IPS-18a (cell line): ENCODE measurements around the gene CLDN9.

Experiments
- H3K27ac ChIP-seq: one replicate; pipeline ENCODE4 v1.5.1; 2013; ENCODE audit warnings: low read length
- H3K27me3 ChIP-seq: one replicate; pipeline ENCODE4 v1.6.1; 2013; ENCODE audit warnings: mild to moderate bottlenecking, low read length; ENCODE audit not compliant: control insufficient read depth, insufficient read depth
- H3K36me3 ChIP-seq: one replicate; pipeline ENCODE4 v1.6.1; 2013; ENCODE audit warnings: low read depth, low read length; ENCODE audit not compliant: control insufficient read depth
- H3K4me1 ChIP-seq: one replicate; pipeline ENCODE4 v1.6.1; 2013; ENCODE audit warnings: low read depth, low read length; ENCODE audit not compliant: control insufficient read depth
- H3K4me3 ChIP-seq: one replicate; pipeline ENCODE4 v1.5.1; 2013; ENCODE audit warnings: low read length
- H3K9ac ChIP-seq: one replicate; pipeline ENCODE4 v1.6.1; 2013; ENCODE audit warnings: mild to moderate bottlenecking, low read length, moderate library complexity
- H3K9me3 ChIP-seq: one replicate; pipeline ENCODE4 v1.6.1; 2013; ENCODE audit warnings: low read depth, low read length; ENCODE audit not compliant: control insufficient read depth

The CLDN9 gene

DNA sequence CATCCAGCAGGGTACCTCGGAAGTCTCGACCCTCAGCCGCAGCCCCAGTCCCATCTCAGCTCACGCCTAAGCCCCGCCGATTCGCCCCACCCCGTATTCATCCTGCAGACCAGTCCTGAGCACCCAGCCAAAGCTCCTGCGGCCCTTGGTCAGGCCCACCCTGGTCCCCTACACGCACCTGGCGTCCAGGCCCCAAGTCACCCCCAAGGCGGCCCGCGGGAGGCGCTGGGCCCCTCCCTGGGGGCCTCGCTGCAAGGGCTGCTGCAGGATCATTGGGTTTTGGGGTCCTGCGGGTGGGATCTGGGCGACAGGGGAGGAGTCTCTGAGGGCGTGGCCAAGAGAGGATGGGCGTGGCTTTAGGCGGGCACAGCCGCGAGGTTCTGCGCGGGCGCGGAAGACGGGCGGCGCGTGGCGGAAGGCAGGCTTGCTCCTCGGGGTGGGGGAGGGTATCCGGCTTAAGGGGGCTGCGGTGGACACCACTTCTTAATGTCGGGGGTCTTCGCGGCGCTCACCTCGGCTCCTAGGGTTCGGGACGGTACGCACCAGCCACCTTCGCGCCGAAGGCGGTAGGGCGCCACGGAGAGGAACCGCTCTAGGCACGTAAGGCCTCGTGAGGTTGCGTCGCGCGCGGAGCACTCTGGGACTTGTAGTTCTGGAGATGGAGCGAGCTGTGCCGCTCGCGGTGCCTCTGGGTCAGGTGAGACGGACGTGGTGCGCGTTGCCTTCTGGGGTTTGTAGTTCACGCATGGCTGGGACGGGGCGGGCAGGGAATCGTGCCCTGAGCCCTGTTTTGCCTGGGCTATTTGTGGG, 11.2 kb downstream of the CLDN9 start, which contains the start of the genes HCFC1R1 and THOC6:
Gene HCFC1R1 (minus strand): TSS at position 274 of the 810 bp plus-strand sequence. CDS start 1 bp downstream, at position 273.
Gene THOC6 (plus strand): TSS at position 367 of the 810 bp plus-strand sequence. CDS start 292 bp downstream, at position 659.
- Histone ChIP-seq H3K4me1 (peaks cover 17% of the 10 kb centered on the region), H3K27ac (peak within 1 kb of the TSS; percentile 87), H3K9me3 (no peaks in the 10 kb centered on the region), H3K36me3 (peaks cover 23% of the 10 kb centered on the region), H3K4me3 (peak within 1 kb of the TSS; percentile 99), H3K9ac (peak within 1 kb of the TSS; percentile 88), H3K27me3 (no peaks in the 10 kb centered on the region)

DNA sequence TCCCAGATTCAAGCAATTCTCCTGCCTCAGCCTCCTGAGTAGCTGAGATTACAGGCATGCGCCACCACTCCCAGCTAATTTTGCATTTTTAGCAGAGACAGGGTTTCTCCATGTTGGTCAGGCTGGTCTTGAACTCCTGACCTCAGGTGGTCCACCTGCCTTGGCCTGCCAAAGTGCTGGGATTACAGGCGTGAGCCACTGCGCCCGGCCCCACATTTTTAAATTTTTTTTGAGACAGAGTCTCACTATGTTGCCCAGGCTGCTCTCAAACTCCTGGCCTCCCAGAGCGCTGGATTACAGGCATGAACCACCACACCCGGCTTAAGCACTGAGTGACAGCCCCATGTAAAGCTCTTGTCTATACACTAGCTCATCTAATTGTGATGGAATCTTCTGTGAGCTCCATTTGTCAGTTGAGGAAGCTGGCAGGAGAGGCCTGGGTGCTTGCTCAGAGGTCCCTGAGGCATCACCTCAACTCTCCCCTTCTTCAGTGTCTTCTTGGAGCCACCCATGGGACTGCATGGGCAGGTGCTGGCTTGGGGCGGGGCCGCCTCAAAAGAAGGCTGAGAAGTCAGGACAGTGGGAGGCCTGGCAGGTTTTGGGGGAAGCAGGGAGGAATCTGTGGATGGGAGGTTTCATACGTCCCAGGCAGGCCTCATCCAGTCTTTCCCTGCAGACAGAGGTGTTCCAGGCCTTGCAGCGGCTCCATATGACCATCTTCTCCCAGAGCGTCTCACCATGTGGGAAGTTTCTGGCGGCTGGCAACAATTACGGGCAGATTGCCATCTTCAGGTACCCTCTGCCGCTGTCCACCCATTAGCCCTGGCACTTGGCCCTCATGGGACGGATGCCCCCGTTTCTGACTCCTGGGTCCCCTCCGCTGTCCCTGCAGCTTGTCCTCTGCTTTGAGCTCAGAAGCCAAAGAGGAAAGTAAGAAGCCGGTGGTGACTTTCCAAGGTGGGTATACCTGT, 12.6 kb downstream of the CLDN9 start:
- H3K4me1 ChIP-seq = peaks cover 17% of the 10 kb centered on the region
- H3K27me3 ChIP-seq = no peaks in the 10 kb centered on the region
- H3K27ac ChIP-seq = no peak overlapping the region
- H3K9me3 ChIP-seq = no peaks in the 10 kb centered on the region
- H3K4me3 ChIP-seq = no peak overlapping the region
- peaks cover 23% of the 10 kb centered on the region for H3K36me3 ChIP-seq
- no peak overlapping the region for H3K9ac ChIP-seq

DNA sequence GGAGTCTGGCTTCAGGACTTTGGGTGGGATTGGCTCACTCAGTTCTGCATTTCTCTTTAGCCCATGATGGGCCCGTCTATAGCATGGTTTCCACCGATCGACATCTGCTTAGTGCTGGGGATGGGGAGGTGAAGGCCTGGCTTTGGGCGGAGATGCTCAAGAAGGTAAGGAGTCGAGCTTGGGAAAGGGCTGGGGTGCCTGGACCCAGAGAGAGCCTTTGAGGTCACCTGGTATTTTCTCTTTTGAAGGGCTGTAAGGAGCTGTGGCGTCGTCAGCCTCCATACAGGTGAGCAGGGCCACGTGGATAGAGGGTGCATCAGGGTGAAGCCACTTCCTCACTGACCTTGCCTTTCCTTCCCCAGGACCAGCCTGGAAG, 13.3 kb downstream of the CLDN9 start:
- Histone ChIP-seq H3K9me3 (no peaks in the 10 kb centered on the region), H3K9ac (no peak overlapping the region), H3K36me3 (peaks cover 23% of the 10 kb centered on the region), H3K27me3 (no peaks in the 10 kb centered on the region), H3K4me3 (no peak overlapping the region), H3K27ac (no peak overlapping the region), H3K4me1 (peaks cover 17% of the 10 kb centered on the region)

DNA sequence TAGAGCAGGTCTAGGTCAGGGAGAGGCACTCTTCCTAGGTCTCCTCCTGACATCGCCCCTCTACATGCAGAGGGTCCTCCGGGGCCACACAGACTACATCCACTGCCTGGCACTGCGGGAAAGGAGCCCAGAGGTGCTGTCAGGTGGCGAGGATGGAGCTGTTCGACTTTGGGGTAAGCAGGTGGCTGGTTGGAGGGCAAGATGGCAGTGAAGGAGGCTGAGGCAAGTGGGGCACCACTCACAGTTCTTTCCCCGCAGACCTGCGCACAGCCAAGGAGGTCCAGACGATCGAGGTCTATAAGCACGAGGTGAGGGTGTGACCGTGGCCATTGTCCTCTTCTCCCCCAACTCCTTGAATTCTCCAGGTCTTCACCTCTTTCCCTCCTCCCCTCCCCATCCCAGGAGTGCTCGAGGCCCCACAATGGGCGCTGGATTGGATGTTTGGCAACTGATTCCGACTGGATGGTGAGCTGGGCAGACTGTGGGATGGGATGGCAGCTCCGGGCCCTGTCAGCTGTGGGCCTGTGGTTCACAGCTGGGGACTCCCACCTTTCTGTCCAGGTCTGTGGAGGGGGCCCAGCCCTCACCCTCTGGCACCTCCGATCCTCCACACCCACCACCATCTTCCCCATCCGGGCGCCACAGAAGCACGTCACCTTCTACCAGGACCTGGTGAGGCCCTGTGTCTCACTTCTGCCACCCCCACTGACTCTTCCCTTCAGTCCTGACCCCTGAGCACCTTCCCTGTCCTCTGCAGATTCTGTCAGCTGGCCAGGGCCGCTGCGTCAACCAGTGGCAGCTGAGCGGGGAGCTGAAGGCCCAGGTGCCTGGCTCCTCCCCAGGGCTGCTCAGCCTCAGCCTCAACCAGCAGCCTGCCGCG, 14.1 kb downstream of the CLDN9 start:
- Histone ChIP-seq H3K36me3 (peaks cover 22% of the 10 kb centered on the region), H3K27ac (no peak overlapping the region), H3K9ac (no peak overlapping the region), H3K9me3 (no peaks in the 10 kb centered on the region), H3K4me1 (peaks cover 17% of the 10 kb centered on the region), H3K27me3 (no peaks in the 10 kb centered on the region), H3K4me3 (no peak overlapping the region)

DNA sequence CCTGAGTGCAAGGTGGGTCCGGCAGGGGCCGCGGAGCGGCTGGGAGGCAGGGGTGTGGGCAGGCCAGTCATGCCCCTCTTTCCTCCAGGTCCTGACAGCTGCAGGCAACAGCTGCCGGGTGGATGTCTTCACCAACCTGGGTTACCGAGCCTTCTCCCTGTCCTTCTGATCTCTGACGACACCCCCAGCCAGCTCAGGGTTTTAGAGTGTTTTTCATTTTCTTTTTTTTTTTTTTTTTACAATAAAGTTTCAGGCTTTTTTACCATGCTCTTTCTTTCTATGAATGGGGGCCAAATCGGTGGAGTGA, 14.7 kb downstream of the CLDN9 start:
- Histone ChIP-seq H3K9me3 (no peaks in the 10 kb centered on the region), H3K27me3 (no peaks in the 10 kb centered on the region), H3K4me1 (peaks cover 11% of the 10 kb centered on the region), H3K4me3 (no peak overlapping the region), H3K27ac (no peak overlapping the region), H3K36me3 (peaks cover 18% of the 10 kb centered on the region), H3K9ac (no peak overlapping the region)

DNA sequence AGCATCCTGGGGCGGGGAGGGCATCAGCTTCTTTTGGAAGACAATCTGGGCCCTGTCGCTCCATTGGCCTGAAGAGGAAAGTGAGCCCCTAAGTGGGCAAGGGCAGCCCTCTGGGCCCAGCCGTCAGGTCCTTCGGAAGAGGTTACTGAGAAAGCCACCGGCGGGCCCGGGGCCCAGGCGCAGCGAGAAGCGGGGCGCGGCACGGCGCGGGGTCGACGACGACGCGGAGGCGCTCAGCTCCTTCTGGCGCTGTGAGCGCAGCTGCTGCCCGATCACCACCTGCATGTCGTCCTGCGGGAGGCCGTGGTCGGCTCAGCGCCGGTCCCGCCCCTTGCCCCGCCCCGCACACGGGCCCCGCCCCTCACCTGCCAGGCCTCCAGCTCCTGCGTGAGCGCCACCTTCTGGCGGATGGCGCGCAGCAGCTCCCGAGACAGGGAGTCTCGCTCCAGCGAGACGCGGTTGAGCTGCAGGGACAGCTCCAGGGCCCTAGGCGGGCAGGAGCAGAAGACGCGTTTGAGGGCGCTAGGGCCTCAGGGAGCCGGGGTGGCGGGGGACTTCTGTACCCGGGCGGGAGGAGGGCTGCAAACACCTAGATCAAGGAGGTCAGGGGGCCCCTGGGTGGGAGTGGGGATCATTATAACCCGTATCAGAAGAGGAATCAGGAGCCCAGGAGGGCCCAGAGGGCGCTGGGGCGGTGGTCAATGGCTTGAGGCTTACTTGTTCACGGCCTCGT, 15.4 kb downstream of the CLDN9 start:
- H3K27ac ChIP-seq = no peak overlapping the region
- H3K4me1 ChIP-seq = peaks cover 4% of the 10 kb centered on the region
- peak overlapping the region; percentile 25 for H3K4me3 ChIP-seq
- H3K9me3 ChIP-seq = no peaks in the 10 kb centered on the region
- no peaks in the 10 kb centered on the region for H3K27me3 ChIP-seq
- peaks cover 18% of the 10 kb centered on the region for H3K36me3 ChIP-seq
- no peak overlapping the region for H3K9ac ChIP-seq

DNA sequence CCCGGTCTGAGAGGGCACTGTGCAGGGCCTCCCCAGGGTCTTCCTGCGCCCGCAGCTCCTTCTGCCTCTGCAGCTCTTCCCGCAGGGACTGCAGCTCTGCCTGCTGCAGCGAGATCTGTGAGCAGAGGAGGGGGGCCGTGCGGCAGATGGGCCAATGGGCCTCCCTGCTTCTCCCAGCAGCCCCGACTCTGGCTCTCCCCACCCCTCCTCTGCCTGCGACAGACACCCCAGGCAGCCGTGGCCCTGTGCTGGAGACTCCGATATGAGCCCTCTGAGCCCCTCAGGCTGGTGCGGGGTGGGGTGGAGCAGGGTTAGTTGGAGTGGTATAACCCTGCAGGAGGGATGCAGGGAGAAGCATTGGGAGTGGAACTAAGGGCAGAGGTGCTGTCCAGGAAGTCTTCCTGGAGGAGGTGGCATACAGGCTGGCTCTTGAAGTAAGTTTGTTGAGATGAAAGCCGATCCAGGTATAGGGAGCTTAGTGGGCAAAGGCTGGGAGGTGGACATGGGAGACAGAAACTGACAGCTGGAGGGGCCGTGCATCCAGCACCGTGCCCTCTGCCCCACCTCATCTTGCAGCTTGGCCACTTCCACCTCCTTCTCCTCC, 16.1 kb downstream of the CLDN9 start:
- Histone ChIP-seq H3K9ac (no peak overlapping the region), H3K36me3 (peaks cover 18% of the 10 kb centered on the region), H3K9me3 (no peaks in the 10 kb centered on the region), H3K4me3 (no peak overlapping the region), H3K27ac (no peak overlapping the region), H3K27me3 (no peaks in the 10 kb centered on the region), H3K4me1 (peaks cover 3% of the 10 kb centered on the region)

DNA sequence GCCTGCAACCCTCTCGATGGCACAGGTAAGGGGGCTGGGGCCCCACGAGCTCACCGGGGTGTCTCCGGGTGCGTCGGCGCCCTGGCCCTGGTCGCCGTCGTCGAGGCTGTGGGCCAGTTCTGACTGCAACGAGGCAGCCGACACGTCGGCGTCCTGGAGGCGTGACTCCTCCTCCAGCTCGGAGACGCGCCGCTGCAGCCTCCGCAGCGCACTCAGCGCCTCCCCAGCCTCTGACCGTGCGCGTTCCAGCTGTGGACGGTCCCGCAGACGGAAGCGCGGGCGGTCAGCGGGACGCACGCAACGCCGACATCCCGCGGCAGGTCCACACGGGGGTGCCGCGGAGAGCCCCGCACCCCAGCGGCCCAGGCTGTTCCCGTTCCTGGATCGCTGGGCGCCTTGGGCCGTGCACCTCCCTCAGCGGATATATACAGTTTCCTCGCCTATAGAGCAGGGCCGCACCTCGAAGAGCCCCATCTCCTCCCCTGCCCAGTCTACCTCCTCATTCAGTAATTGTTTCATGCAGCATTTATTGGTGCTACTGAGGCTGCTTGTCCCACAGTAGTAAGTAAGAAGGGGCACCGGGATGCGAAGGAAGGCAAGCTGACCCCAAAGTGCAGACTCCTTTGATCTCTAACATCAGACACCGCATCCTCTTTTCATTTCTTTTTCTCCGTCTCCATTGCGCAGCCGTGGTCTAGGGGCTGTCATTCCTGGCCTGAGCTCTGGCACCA, 16.9 kb downstream of the CLDN9 start:
- peaks cover 3% of the 10 kb centered on the region for H3K4me1 ChIP-seq
- H3K9me3 ChIP-seq = no peaks in the 10 kb centered on the region
- peaks cover 3% of the 10 kb centered on the region for H3K27me3 ChIP-seq
- H3K36me3 ChIP-seq = peaks cover 18% of the 10 kb centered on the region
- H3K27ac ChIP-seq = no peak overlapping the region
- no peak overlapping the region for H3K4me3 ChIP-seq
- no peak overlapping the region for H3K9ac ChIP-seq

DNA sequence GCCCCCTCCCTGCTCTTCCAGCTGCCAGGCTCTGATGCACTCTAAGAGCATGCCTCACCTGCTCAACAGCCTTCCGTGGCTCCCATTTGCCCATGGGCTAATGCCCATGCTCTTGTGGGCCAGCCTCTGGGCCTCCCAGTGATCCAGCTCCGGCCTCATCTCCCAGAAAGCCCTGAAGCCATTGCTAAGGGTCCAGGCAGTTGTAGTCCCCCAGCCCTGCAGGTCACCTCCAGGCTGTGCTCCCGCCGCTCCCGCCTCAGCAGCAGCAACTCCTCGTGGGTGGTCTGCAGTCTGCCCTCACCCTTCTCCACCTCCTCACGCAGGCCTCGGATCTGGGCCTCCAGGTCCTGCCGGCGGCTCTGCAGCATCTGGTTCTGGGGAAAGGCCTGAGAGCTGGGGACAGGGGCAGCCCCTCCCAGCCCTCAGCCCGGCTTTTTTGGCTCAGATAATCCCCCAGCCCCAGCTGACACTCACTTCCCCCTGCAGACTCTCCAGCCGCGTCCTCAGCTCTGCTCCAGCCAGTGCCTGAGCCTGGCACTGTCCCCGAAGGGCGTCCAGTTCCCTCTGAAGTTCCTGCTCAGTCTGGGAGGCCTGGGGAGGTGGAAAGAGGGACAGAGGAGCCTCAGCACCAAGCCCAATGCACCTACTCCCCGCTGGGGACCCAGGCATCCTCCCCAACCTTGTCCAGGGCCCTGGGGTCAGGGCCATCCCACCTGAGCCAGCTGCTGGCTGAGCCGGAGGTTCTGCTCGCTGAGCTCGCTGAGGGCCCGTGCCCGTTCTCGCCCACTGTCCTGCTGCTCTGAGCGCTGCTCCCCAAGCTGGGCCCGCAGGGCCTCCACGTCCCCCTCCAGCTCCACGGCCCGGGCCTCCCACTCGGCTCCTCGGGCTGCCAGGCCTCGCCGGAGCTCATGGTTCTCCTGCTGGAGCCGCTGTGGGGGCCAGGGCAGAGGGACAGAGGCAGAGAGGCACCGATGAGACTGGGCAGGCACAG, 17.8 kb downstream of the CLDN9 start:
- Histone ChIP-seq H3K36me3 (peaks cover 18% of the 10 kb centered on the region), H3K4me3 (no peak overlapping the region), H3K27me3 (peaks cover 9% of the 10 kb centered on the region), H3K9ac (no peak overlapping the region), H3K4me1 (peaks cover 3% of the 10 kb centered on the region), H3K9me3 (no peaks in the 10 kb centered on the region), H3K27ac (no peak overlapping the region)
